ENCODE results near the gene RPS21. TPM values are rescaled to one million over a fixed set of nuclear protein-coding genes. Genes with fewer than 3 reads are reported as not detected.

The RPS21 gene
- total RNA-seq, 1 donor from 2014 or later = 5,743 TPM

DNA sequence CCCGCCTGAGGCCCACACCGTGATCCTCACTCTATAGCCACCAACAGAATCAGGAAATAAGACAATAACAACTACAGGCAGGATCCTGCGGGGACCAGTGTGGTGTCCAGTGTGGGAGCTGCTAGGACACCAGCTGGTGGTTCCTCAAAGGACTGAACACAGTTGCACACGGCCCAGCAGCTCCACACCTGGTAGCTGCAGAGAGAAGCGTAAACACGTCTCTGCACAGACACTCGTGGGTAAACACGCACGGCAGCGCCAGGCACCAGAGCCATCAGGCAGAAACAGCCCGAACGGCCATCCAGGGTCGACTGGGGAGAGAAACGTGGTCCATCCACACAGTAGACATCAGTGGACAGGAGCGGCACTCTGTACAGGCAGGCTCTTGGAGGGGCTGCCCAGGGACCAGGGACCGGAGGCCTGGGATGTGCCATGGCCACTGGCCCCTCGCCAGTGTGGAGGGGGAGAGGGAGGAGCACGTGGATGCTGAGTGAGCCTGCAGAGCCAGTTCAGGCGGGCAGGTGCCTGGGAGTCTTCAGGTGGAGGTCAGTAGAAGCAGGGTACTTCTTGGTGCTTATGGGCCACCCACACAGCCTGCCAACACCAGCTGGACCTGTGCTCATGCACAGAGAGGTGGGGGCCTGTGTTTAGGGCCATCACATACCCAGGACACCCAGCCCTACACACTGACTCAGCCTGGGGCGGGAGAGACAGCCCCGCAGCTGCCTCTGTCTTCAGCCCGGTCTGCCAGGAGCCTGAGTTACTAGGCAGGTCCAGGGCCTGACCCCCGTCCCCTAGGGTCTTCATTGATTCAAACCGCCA lies 12.4 kb upstream of the RPS21 start:
- TF ChIP-seq, protein P1, sequence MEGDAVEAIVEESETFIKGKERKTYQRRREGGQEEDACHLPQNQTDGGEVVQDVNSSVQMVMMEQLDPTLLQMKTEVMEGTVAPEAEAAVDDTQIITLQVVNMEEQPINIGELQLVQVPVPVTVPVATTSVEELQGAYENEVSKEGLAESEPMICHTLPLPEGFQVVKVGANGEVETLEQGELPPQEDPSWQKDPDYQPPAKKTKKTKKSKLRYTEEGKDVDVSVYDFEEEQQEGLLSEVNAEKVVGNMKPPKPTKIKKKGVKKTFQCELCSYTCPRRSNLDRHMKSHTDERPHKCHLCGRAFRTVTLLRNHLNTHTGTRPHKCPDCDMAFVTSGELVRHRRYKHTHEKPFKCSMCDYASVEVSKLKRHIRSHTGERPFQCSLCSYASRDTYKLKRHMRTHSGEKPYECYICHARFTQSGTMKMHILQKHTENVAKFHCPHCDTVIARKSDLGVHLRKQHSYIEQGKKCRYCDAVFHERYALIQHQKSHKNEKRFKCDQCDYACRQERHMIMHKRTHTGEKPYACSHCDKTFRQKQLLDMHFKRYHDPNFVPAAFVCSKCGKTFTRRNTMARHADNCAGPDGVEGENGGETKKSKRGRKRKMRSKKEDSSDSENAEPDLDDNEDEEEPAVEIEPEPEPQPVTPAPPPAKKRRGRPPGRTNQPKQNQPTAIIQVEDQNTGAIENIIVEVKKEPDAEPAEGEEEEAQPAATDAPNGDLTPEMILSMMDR (IDR thresholded peaks at IDR 0.05; ENCODE audit: insufficient read depth, low read length, poor library complexity, severe bottlenecking) = no peak
- no peak overlapping the region for H3K4me3 ChIP-seq (ENCODE audit: low read depth, low read length)
- no peak for DNase-seq (ENCODE audit: low read depth)
- H3K36me3 ChIP-seq (ENCODE audit: control insufficient read depth, insufficient read depth, low read length) = no peaks in the 10 kb centered on the region
- H3K27me3 ChIP-seq (ENCODE audit: control insufficient read depth, insufficient read depth, low read length) = no peaks in the 10 kb centered on the region

- Histone ChIP-seq H3K27me3 (ENCODE audit: control insufficient read depth, insufficient read depth, low read length) (no peaks in the 10 kb centered on the region), H3K4me3 (ENCODE audit: low read depth, low read length) (no peak overlapping the region), H3K36me3 (ENCODE audit: control insufficient read depth, insufficient read depth, low read length) (no peaks in the 10 kb centered on the region)
- no peak for DNase-seq (ENCODE audit: low read depth)
- TF ChIP-seq, protein P1 (IDR thresholded peaks at IDR 0.05; ENCODE audit: insufficient read depth, low read length, poor library complexity, severe bottlenecking) = peak; percentile 68
These were observed 10.5 kb upstream of the RPS21 start for GRCh38 chr20:62376112-62377063.

- Histone ChIP-seq H3K27me3 (ENCODE audit: control insufficient read depth, insufficient read depth, low read length) (no peaks in the 10 kb centered on the region), H3K36me3 (ENCODE audit: control insufficient read depth, insufficient read depth, low read length) (no peaks in the 10 kb centered on the region), H3K4me3 (ENCODE audit: low read depth, low read length) (no peak overlapping the region)
- TF ChIP-seq, protein P1 (IDR thresholded peaks at IDR 0.05; ENCODE audit: insufficient read depth, low read length, poor library complexity, severe bottlenecking) = no peak
- no peak for DNase-seq (ENCODE audit: low read depth)
These were observed 9.8 kb upstream of the RPS21 start for GRCh38 chr20:62377064-62377461.

GRCh38 chr20:62377615-62378178 lies 9.2 kb upstream of the RPS21 start:
- DNase-seq (ENCODE audit: low read depth) = no peak
- no peak overlapping the region for H3K4me3 ChIP-seq (ENCODE audit: low read depth, low read length)
- TF ChIP-seq, protein P1 (IDR thresholded peaks at IDR 0.05; ENCODE audit: insufficient read depth, low read length, poor library complexity, severe bottlenecking) = no peak
- no peaks in the 10 kb centered on the region for H3K36me3 ChIP-seq (ENCODE audit: control insufficient read depth, insufficient read depth, low read length)
- H3K27me3 ChIP-seq (ENCODE audit: control insufficient read depth, insufficient read depth, low read length) = no peaks in the 10 kb centered on the region

DNA sequence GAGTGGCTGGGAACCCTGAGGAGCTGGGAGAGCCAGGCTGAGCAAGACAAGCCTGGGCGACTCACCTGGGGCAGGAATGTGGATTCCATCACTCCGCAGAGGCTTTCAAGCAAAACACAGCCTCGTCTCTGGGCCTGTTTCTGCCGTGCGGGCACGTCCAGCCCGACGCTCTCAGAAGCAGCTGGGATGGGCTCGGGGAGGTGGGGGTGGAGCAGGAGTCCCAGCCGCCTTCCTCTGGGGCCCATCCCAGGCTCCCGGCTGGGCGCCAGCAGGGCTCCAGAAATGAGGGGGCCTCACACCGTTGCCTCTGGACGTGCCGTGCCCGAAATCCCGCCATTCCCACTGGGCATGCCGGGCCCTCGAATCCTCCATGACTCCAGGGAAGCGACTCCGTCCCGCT lies 8.7 kb upstream of the RPS21 start:
- H3K4me3 ChIP-seq (ENCODE audit: low read depth, low read length) = no peak overlapping the region
- TF ChIP-seq, protein P1 (IDR thresholded peaks at IDR 0.05; ENCODE audit: insufficient read depth, low read length, poor library complexity, severe bottlenecking) = no peak
- H3K36me3 ChIP-seq (ENCODE audit: control insufficient read depth, insufficient read depth, low read length) = no peaks in the 10 kb centered on the region
- no peaks in the 10 kb centered on the region for H3K27me3 ChIP-seq (ENCODE audit: control insufficient read depth, insufficient read depth, low read length)
- no peak for DNase-seq (ENCODE audit: low read depth)

Measured in kidney epithelial cell (primary cell).